ENCODE results near the gene APPBP2.

Gene APPBP2

GRCh38 chr17:60514053-60514452 is 12.0 kb downstream of the APPBP2 start:
- no peak overlapping the region for H3K4me3 ChIP-seq (ENCODE audit: low read depth, low read length)
- TF ChIP-seq CTCF (IDR thresholded peaks at IDR 0.05; ENCODE audit: insufficient read depth, low read depth, low read length, missing control alignments), result no peak
- no peak for DNase-seq (ENCODE audit: low read depth)

GRCh38 chr17:60513014-60513413 is 13.0 kb downstream of the APPBP2 start:
- no peak overlapping the region for H3K4me3 ChIP-seq (ENCODE audit: low read depth, low read length)
- DNase-seq (ENCODE audit: low read depth), result no peak
- no peak for TF ChIP-seq CTCF (IDR thresholded peaks at IDR 0.05; ENCODE audit: insufficient read depth, low read depth, low read length, missing control alignments)

- no peak overlapping the region for H3K4me3 ChIP-seq (ENCODE audit: low read depth, low read length)
- TF ChIP-seq CTCF (IDR thresholded peaks at IDR 0.05; ENCODE audit: insufficient read depth, low read depth, low read length, missing control alignments), result no peak
- no peak for DNase-seq (ENCODE audit: low read depth)
Measured at GRCh38 chr17:60510723-60511122, 15.3 kb downstream of the APPBP2 start.

- no peak overlapping the region for H3K4me3 ChIP-seq (ENCODE audit: low read depth, low read length)
- no peak for DNase-seq (ENCODE audit: low read depth)
- no peak for TF ChIP-seq CTCF (IDR thresholded peaks at IDR 0.05; ENCODE audit: insufficient read depth, low read depth, low read length, missing control alignments)
Measured at GRCh38 chr17:60510031-60510430, 16.0 kb downstream of the APPBP2 start.

- no peak for TF ChIP-seq CTCF (IDR thresholded peaks at IDR 0.05; ENCODE audit: insufficient read depth, low read depth, low read length, missing control alignments)
- H3K4me3 ChIP-seq (ENCODE audit: low read depth, low read length), result no peak overlapping the region
- peak; percentile 41 for DNase-seq (ENCODE audit: low read depth)
Measured at GRCh38 chr17:60508384-60508980, 17.6 kb downstream of the APPBP2 start.

GRCh38 chr17:60506312-60506711 is 19.7 kb downstream of the APPBP2 start:
- no peak for TF ChIP-seq CTCF (IDR thresholded peaks at IDR 0.05; ENCODE audit: insufficient read depth, low read depth, low read length, missing control alignments)
- no peak overlapping the region for H3K4me3 ChIP-seq (ENCODE audit: low read depth, low read length)
- DNase-seq (ENCODE audit: low read depth), result no peak

GRCh38 chr17:60502145-60502544 is 23.9 kb downstream of the APPBP2 start:
- TF ChIP-seq CTCF (IDR thresholded peaks at IDR 0.05; ENCODE audit: insufficient read depth, low read depth, low read length, missing control alignments), result no peak
- DNase-seq (ENCODE audit: low read depth), result no peak
- no peak overlapping the region for H3K4me3 ChIP-seq (ENCODE audit: low read depth, low read length)

All from GM12865 (cell line).